ENCODE measurements around the gene MSI2.

MSI2 gene

DNA sequence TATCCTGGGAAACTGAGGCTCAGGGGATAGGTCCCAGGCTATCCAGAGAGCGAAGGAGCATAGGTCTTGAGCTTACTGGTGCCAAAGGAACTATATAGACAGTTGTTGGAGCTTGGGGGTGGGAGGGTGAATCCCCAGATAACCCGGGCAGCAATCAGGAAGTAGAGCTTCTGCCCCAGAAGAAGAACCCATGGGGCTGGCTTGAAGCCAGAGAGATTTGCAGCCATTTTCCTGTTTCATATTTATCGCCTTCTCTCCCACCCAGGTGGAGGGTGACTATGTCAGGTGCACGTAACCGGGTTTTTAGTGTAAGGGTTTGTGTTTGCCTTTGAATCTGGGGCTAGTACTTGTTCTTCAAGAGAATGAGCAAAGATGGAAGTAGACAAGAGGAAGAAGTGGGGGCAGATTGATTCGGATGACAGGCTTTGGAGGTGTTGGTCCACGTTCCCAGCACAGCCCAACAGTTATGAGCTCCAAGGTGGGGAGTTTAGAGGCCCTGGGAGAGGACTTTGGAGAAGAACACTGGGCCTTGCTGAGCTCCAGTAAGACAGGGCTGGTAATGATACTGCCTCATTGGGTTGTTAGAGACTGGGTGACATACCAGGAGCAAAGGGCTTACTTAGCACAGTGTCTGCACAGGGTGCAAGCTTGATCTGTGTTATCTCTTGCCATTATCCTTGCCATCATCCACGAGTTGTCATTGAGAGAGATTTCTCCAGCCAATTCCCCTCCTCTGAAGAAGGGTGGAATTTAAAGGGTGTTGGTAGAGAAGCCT is 343.1 kb downstream of the MSI2 start:
- no peak for DNase-seq (ENCODE audit: low read depth)

DNA sequence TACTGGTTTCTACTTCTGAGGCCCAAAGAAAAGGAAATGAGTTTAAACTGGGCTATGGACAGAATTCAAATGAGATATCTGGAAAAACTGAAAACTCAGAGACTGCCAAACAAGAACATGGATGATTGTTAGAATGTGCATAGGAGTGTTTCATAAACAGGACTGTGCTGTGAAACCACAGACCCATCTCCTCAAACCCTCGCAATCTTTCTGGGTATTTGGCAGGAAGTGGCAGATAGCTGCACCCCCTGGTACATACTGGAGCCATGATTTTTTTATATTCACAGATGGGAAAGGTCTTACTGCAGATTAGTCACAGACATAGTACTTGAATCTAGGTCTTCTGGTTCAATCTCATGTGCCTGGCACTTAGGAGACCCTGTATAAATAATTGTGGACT is 343.8 kb downstream of the MSI2 start:
- peak; percentile 29 for DNase-seq (ENCODE audit: low read depth)

DNA sequence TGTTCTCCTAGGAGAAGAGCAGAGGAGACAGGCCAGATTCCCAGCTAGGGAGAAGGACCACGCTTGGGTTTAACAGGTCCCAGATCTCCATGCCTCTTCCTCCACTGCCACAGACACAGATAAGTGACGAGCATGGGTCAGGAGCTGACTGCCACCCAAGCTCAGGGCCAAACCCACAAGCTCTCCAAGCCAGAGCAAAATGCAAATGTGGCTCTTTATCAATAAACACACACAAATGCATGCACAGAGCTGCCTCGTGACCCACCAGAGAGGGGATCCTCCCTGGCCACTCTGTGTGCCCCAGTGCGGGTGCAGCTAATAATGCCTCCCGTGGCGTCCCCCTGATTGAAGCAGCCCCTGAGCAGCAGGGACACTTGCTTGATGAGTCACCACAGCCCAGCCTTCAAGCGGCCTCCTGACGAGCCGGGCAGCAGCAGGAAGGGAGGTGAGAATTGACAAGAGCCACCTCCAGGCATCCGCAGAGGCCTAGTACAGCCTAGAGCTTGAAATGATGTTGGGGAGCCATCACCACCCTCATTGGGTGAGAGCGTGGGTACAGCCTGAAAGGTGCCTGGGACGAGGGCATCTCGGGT is 344.9 kb downstream of the MSI2 start:
- no peak for DNase-seq (ENCODE audit: low read depth)

DNA sequence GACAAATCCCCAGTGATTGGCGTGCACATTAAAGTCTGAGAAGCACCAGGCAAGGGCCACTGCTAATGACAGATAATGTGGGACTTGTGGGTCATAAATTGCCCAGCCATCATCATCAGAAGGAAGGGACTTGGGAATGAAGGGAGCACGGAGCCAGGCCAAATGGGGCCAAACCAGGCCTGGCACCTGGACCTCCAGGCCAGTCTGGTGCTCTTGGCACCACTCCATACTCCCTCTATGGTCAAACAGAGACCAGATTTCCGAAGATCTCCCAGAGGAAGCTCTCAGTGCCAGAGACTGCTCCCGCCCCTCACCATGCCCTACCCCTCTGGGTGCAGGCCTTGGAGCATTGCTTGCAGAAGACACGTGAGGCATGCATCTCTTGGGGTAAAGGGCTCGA is 346.6 kb downstream of the MSI2 start:
- no peak for DNase-seq (ENCODE audit: low read depth)

DNA sequence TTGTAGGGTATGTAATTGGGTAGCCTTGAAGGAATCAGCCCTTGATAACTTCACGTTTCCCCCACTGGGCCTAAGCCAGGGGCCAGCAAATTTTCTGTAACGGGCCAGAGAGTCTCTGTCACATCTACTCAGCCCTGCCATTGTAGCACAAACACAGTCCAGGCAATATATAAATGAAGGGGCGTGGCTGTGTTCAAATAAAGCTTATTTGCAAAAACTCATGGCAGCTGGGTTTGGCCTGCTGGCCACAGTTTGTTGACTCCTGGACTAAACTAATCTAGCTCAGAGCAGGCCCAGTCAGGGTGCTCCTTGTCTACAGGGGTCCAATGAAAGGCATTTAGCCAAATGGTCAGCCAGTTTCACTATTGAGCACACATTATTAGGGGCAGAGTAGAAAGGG is 347.2 kb downstream of the MSI2 start:
- no peak for DNase-seq (ENCODE audit: low read depth)

DNA sequence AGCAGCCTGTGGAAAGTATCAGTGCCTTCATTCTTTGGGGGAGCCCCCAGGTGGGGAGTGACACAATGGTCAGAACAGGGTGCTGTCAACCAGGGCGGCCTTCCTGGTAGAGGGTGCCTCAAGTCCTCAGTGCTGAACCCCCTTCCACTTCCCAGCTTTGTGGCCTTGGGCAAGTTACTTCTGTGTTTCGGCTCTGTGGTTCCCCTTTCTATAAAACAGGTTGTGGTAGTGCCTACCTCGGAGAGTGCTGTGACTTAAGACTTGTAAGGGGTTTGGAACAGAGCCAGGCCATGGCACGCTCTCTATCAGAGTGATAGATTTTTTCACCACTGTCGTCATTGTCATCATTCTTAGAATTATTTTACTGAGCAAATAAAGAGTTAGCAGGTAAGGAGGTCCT is 347.7 kb downstream of the MSI2 start:
- DNase-seq (ENCODE audit: low read depth), result no peak

DNA sequence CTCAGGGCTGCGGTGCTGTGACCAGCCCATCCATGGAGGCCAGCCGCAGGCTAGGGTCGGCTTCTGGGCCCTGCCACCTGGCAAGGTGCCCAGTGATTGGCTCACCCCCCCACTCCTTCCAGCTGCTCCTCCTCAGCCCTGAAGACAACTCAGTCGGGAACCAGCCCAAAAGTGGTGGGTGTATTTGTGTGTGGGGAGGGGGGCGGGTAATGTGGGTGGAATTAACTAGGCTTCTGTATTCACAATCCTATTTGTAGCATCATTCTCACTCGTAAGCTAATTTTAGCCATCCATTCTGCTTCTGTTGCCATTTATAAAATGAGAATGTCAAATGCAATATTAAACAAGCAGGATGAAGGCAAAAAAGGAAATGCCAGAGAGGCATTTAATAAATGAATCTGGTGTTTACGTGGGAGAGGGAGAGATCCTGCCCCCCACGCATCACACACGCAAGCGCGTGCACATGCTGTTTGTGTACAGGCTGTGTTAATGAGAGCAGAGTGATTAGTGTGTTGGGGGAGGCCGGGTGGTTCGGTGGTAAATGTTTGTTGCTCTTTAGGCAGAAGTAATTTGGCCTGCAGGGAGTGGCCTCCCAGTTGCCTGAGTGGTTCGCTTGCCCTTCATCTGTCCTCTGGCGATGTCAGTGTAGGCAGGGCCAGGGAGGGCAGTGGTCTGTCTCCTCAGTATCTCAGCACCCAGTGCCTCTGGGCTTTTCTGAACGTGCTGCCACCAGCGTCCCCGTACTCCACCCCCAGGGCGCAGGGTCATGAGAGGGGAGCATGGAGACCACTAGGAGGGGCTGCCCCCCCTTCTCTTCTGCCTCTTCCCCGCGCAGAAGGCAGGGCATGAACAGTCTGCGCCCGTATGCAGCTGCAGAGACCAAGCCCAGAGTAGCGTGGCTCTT is 348.7 kb downstream of the MSI2 start:
- no peak for DNase-seq (ENCODE audit: low read depth)

DNA sequence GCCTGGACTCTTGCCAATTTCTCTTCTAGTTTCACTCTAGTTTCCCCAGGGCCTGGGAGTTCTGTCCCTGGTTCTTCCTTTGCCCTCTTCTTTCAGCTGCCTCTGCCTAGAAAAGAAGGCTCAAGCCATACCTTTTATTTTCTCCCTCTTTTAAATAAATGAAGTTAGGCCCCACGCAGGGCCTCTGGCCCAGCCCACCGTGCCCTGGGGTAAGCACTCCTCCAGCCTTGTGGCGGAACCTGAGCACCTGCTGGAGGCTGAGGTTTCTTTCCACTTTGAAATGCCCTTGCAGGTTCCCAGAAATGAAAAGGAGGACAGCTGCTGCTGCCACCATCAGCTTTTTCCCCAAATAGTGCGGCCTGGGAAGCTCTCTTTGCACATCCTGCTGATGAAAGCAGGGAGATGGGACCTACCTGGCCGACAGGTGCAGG is 349.4 kb downstream of the MSI2 start:
- peak; percentile 50 for DNase-seq (ENCODE audit: low read depth)

DNA sequence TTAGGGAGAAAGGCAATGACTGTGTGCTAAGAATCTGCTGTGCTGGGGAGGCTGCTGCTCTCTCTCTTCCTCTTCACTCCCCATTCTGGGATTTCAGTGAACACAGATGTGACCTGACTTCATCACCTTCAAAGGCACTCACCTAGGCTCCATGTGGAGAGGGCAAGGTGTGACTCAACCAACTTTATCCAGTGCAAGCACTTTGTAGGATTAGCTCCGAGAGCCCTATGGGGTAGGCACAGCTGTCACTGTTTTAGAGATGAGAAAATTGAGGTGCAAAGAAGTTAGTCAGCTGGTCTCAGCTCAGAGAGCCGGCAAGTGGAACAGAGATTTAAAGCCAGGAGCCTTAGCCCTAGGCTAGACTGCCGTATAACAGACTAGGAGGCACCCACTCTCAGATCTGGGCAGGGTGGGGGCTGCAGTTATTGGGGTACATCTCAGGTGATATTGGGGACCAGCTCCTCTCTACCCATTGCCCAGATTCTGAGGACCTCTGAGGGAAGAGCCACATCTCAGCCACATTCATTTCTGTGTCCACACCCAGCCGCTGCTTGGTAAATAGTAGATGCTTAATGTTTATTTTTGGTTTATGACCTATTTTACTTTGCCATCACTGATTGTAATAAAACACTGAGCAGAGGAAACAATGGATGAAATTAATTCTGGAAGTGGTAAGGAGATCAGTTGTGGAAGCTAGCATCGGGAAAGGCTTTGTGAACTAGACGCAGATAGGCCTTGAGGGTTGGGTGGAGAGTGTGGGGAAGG is 350.0 kb downstream of the MSI2 start:
- DNase-seq (ENCODE audit: low read depth), result no peak

DNA sequence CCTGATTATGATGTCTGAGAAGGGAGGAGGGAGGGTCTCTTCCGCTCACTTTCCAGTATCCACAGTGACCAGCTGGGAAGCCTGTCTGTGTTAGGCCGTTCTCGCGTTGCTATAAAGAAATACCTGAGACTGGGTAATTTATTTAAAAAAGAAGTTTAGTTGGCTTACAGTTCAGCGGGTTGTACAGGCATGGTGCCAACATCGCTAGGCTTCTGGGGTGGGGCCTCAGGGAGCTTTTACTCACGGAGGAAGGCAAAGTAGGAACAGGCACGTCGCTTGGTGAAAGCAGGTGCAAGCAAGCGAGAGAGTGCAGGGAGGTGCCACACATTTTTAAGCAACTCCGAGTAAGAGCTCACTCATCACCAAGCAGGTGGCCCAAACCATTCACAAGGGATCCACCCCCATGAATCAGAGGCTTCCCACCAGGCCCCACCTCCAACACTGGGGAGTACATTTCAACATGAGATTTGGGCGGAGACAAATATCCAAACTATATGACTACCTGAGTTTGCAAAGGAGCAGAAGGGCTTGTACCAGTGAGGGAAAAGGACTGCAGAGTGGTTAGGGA is 351.3 kb downstream of the MSI2 start:
- DNase-seq (ENCODE audit: low read depth), result no peak

DNA sequence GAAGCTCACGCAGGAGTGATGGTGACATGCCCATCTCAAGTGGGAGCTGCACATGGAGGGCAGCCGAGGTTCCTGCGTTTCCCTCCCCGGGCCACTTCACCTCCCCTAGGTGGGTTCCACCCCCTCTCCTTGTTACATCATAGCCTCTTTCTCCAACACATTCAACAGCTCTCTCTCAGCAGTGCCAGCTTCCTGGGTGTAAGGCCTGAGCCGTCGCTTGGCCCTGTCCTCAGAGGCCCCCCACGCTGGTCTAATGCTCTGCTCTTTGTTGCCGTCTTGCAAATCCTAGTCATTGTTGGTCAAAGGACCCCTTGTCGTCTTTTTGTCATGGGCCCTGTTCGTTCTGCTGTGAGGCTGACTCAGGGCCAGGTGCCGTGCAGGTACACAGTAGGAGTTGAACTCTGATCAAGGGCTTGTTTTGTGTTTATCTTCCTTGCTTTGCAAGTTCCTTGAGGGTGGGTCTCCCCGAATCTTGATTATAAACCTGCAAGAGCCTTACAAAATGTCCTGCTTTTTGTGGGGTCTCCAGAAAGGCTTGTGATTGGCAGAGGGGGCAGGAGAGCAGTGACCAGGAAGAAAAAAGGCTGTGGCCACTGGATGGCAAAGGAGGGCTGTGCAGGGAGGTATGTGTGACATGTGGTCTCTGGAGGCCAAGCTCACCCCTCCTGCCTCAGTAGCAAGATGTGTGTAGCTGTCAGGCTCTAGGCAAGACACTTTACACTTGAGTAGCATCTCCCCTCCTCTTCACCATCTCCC is 352.2 kb downstream of the MSI2 start:
- DNase-seq (ENCODE audit: low read depth), result no peak

DNA sequence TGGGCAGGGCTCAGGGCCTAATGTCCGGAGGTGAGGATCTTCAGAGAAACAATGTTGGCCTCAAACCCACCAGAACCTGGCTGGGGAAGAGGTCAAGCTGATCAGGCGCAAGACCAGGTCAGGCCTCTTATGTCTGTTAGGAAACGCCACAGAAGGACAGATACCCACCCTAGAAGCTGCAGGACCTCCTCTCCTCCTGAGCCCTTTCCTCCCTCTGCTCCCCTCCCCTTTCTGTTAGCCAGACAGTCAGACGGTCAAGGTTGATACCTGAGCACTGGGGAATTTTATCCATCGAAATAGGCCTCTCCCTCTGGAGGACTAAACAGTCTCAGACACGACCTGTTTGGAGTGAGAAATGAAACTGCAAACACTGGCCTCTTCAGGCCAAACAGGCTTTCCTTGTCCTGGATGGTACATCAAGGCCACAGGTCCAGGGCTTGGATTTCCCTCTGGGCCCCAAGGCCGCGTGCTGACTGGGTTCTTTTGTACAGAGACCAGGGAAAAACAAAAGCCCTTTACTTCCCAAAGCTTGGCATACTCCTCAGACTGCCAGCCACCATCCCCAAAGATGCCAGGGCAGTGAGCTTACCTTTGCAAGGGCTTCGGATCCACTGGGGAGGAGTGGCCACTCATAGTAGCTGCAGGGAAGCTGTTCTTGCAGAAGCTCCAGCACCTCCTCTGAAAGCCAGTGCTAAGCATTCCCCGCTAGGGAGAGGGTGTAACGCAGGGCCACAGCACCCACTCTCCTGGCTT is 353.0 kb downstream of the MSI2 start:
- no peak for DNase-seq (ENCODE audit: low read depth)

DNA sequence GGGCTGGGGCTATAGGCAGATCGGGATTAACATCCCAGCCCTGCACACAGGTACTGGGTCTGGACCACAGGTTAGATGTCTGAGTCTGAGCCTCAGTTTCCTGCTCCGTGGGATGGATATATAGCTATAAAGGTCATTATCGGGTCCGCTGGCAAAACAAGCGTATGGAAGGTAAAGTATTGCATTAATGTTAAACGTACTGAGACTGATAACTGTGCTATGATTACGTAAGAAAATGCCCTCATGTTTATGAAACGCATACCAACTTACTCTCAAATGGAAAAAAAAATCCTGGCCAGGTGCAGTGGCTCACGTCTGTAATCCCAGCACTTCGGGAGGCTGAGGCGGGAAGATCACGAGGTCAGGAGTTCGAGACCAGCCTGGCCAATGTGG is 353.6 kb downstream of the MSI2 start:
- DNase-seq (ENCODE audit: low read depth), result no peak

DNA sequence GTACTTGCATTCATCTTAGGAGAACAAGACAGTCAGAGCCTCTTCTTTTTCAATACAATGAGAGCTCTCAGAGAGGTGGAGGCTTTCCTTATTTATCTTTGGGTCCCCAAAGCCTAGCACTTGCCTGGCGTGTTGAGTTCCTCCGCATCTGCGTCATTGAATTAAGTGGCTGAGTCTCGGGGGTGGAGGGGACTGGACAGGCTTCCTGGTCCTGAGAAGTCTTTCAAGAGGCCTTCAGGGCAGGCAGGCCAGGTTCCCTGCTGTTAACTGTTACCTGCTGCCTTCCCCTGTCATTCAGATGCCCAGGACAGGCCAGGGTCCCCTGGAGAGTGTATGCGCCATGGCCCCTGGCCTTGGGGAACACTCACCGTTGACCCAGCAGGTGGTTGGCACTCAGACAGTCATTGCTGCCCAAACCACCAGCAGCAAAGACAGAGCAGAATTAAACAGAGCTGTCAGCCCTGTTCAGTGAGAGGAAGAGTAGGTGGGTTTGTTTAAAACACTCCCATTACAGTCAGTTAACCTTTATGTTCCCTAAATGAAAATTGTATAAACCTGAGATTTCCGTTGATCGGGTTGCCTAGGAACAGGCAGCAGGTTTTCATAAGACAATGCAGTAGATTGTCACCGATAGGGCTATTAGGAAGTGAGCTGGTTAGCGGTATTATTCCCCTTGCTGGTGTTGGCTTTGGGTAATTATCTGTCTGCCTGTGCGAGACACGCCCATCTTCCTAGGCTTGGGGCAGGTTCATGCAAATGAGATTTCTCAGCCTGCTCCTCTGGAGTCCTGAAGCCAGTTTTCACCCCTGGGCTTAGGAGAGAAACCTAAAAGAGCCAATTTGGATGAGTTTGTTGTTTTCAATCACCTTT is 356.1 kb downstream of the MSI2 start:
- no peak for DNase-seq (ENCODE audit: low read depth)

DNA sequence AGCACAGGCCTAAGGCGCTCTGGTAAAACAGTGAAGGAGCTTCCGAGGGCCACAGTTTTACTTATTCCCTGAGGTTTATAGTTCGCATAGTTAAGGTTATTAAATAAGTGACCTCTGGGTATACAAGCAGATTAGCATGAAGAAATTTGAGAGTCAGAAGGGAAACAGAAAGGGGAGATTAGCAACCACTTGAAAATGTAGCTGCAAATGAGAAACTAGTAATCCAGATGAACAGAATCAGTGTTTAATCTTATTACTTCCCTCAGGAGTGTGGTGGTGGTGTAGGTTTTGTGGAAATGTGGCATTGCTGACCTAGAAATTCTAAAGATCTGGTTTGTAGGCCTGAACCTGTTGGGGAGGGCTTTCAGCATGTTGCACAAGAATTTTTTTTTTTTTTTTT is 358.4 kb downstream of the MSI2 start:
- no peak for DNase-seq (ENCODE audit: low read depth)

DNA sequence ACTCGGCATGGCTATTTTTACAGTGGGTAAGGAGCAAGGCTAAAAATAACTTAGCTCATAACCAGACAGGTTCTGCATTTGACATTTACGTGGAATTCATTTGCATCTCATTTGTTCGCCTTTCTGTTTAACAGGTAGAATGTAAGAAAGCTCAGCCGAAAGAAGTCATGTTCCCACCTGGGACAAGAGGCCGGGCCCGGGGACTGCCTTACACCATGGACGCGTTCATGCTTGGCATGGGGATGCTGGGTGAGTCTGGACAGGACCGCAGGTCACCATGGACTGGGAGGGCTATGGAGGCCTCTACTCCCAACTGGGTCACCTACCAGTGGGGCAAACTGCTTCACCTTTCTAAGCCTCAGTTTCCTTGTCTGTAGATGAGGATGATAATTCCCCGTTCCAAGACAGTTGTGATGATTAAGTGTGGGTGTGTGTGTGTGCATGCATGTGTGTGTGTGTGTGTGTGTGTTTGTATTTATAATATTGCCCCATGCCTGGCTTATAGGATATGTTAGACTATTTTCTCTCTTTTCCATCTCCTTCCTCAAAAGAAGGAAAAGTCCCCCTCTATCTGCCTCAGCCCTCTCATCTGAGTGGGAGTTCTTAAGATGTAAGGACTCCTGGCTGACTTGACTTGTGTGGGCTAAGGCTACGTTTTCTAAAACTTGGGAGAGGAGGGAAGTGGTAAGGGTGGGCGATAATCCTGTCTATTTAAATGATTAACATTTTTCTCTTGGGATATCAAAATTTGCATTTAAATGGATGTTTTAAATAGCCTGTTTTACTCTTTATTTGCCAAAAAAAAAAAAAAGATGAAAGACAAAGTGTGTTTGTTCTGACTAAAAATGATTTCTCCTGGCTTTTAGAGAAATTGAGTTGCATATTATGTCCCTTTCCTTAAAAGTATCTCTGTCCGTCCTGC is 359.8 kb downstream of the MSI2 start:
- DNase-seq (ENCODE audit: low read depth), result no peak

DNA sequence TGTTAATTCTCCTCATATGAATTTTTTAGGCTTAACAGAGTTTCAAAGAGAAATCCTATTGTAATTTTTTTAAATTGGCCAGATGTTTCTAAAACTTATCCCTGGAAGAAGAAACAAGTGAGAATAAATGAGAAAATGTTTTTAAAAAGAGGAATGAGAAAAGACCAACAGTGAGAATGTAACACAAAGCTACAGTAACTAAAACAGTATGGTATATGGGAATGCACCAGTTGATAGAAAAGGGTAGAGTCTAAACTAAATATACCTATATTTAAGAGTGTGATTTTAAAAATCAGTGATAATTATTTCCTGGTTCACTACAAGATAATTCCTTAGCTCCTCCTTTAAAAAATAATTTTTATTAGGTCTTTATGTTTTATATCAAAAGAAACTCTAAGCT is 360.9 kb downstream of the MSI2 start:
- no peak for DNase-seq (ENCODE audit: low read depth)
